Measurements from ENCODE around the gene ATP5PO. TPM values are rescaled to one million over a fixed set of nuclear protein-coding genes. Genes with fewer than 3 reads are reported as not detected.
"Not testable (repeated sequence)": the region's sequence is repeated elsewhere in the genome, so short reads cannot be mapped to it uniquely, and the experiment has no call there.

The ATP5PO gene
- total RNA-seq, 4 donors from 2014 or later = 184 to 354 (median 297) TPM

DNA sequence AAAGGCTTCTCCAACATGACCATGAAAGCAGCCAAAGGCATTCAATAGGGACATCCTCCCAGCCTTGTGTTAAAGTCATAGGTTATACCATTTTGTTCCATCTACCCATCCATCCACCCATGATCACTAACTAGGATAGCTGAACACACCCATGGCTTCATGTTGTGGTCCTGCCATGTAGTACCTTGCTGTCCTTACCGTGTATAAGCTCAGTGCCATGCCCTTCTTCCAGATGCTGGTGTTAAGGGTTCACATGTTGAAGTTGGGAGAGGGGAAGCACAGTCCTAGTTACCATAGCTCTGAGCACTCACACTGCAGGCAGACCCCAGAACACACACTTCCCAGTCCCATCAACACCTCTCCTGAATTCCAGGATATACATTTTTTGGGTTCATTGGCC, 51.5 kb downstream of the ATP5PO start:
- Histone ChIP-seq H3K4me1 (peaks cover 0 to under 1% (median 0%) of the 10 kb centered on the region in 3 donors), H3K4me3 (no peak overlapping the region), H3K36me3 (no peaks in the 10 kb centered on the region), H3K27ac (no peak overlapping the region), H3K9me3 (no peaks in the 10 kb centered on the region), H3K27me3 (no peaks in the 10 kb centered on the region)
- intact Hi-C loops (cut with DNase I) = no loop called here
- DNase-seq = no peak
- 83 to 100% methylated on average over 1 of the region's 1 CpG for WGBS, 2 donors
- TF ChIP-seq, protein P1, sequence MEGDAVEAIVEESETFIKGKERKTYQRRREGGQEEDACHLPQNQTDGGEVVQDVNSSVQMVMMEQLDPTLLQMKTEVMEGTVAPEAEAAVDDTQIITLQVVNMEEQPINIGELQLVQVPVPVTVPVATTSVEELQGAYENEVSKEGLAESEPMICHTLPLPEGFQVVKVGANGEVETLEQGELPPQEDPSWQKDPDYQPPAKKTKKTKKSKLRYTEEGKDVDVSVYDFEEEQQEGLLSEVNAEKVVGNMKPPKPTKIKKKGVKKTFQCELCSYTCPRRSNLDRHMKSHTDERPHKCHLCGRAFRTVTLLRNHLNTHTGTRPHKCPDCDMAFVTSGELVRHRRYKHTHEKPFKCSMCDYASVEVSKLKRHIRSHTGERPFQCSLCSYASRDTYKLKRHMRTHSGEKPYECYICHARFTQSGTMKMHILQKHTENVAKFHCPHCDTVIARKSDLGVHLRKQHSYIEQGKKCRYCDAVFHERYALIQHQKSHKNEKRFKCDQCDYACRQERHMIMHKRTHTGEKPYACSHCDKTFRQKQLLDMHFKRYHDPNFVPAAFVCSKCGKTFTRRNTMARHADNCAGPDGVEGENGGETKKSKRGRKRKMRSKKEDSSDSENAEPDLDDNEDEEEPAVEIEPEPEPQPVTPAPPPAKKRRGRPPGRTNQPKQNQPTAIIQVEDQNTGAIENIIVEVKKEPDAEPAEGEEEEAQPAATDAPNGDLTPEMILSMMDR (IDR thresholded peaks at IDR 0.05) = no peak
- no peak for TF ChIP-seq POLR2A (IDR thresholded peaks at IDR 0.05)

DNA sequence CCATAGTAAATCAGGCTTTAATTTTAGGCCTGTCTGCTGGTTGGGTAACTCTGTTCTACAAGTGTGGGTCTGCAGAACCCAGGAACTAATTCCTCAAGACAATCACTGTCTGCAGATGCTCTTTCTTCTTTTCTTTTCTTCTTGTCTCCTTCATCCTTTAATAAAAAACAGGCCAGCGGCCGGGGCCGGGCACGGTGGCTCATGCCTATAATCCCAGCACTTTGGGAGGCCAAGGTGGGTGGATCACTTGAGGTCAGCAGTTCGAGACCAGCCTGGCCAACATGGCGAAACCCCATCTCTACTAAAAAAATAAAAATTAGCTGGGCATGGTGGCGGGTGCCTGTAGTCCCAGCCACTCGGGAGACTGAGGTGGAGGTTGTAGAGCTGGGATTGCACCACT, 52.4 kb downstream of the ATP5PO start:
- DNase-seq; H3K27ac ChIP-seq; H3K27me3 ChIP-seq; intact Hi-C loops (cut with DNase I); H3K36me3 ChIP-seq; H3K4me3 ChIP-seq; H3K9me3 ChIP-seq: not testable (repeated sequence)
- H3K4me1 ChIP-seq = peaks cover 0 to 10% (median 0%) of the 10 kb centered on the region in 3 donors
- 93 to 95% methylated on average over 4 to 8 of the region's 8 CpGs for WGBS, 2 donors

DNA sequence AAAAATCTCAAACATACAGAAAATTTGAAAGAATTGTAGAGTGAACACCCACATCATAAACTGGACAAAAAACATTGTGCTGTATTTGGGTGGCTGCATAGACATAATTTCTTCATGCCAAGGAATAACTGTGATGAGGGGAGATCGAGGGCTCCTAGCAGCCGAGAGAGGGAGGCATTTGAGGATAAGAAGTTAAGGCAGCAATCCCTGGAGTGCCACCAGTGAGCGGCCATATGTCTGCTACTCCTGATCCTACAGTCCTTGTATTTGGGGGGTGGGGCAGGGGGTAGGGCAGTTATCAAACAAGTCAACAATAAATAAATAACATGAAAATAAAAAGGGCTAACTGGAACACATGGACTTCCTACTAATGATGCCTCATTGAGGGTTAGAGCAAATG, 54.5 kb downstream of the ATP5PO start:
- intact Hi-C loops (cut with DNase I) = no loop called here
- Histone ChIP-seq H3K27me3 (no peaks in the 10 kb centered on the region), H3K4me1 (peaks cover 0 to 15% (median 0%) of the 10 kb centered on the region in 3 donors), H3K9me3 (no peaks in the 10 kb centered on the region), H3K4me3 (no peak overlapping the region), H3K27ac (no peak overlapping the region), H3K36me3 (no peaks in the 10 kb centered on the region)
- 74 to 78% methylated on average over 3 of the region's 3 CpGs for WGBS, 2 donors
- DNase-seq = no peak
- TF ChIP-seq, protein P1 (IDR thresholded peaks at IDR 0.05) = no peak
- TF ChIP-seq POLR2A (IDR thresholded peaks at IDR 0.05) = no peak

DNA sequence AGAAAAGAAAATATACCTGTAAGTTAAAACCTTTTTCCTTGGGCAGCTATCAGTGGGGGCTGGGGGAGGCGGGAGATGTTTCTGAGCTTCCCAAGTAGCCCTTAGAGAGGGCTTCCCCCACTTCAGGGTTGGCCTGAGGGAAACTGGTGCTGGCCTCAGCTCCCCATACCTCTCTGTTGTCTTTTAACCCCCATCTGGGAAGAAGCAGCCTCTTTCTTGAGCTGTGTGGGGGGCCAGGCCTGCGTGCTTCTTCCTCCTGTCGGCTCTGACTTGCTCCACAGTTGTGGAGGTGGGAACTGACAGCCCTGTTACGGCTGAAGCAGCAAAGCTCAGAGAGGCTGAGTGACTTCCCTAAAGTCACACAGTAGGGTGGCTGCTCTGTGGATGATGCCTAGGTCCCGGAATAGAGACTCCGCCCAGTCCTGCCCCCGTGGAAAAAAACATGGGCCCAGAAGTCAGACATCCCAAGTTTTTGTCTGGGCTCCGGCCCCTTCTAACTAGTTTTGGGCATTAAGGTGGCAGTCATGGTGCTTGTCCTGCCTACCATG, 55.2 kb downstream of the ATP5PO start:
- Histone ChIP-seq H3K27me3 (no peaks in the 10 kb centered on the region), H3K4me3 (no peak overlapping the region), H3K9me3 (no peaks in the 10 kb centered on the region), H3K27ac (no peak overlapping the region), H3K36me3 (no peaks in the 10 kb centered on the region), H3K4me1 (peaks cover 0 to 15% (median 0%) of the 10 kb centered on the region in 3 donors)
- WGBS, 2 donors = 89 to 95% methylated on average over 7 to 8 of the region's 8 CpGs
- intact Hi-C loops (cut with DNase I) = no loop called here
- no peak for DNase-seq
- TF ChIP-seq, protein P1 (IDR thresholded peaks at IDR 0.05) = no peak
- no peak for TF ChIP-seq POLR2A (IDR thresholded peaks at IDR 0.05)

- Histone ChIP-seq H3K9me3 (no peaks in the 10 kb centered on the region), H3K27me3 (no peaks in the 10 kb centered on the region), H3K4me1 (peaks cover 0 to 24% (median 7%) of the 10 kb centered on the region in 3 donors), H3K4me3 (no peak overlapping the region), H3K36me3 (no peaks in the 10 kb centered on the region), H3K27ac (peak overlapping the region in 1 of 4 donors; percentile 17)
- WGBS, 2 donors = 84 to 91% methylated on average over 16 to 18 of the region's 18 CpGs
- DNase-seq = no peak
- TF ChIP-seq POLR2A (IDR thresholded peaks at IDR 0.05) = no peak
- TF ChIP-seq, protein P1 (IDR thresholded peaks at IDR 0.05) = no peak
- intact Hi-C loops (cut with DNase I) = no loop called here
Measured at GRCh38 chr21:33859373-33860102, 56.1 kb downstream of the ATP5PO start.

Measured in esophagus squamous epithelium (tissue), 5 donors.